GM21447 (cell line): ENCODE measurements around the gene OTULIN.
A peak's percentile ranks its signal among the peaks of the same experiment; 100 is the strongest.

Source experiments
- ATAC-seq: cut with Tn5 transposase; IDR thresholded peaks from one replicate; pipeline ENCODE4 v1.9.1; 2021; ENCODE audit not compliant: unreplicated experiment

The OTULIN gene

DNA sequence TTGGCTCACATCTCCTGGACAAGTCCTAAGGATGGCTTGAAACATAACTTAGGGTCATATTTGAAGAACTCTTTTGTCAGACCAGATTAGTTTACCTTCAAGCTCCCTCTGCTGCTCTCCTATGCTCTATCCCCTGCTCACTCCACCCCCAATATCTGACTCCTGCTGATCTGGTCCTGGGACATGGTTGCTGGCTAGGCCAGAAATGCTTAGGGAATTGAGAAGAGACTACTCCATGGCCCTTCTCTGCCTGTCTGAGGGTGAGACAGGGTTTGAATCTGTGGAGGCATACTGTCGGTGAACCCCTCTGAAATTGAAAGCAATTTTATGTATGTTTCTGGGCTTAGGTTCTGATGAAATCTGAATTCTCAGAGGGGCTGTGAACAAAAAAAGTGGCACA lies 3.3 kb downstream of the OTULIN start:
- no peak for ATAC-seq

DNA sequence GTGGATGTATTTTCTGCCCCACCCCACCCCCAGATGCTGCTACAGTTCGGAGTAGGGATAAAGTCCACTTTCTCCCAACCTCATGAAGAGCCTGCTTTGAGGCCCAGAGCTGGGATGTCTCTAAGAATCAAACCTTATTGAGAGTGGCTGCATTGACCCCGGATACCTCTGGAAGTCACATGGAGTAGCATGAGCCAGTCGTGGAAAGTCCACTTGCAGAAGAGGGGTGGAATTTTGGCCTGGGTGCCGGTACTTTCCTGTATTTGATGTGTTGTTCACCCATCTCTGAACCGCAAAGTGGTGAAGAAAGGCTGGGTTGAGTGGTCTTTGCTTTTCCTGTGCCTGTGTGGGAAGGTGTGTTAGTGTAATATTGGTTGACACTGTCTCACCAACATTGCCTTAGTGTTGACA lies 3.7 kb downstream of the OTULIN start:
- ATAC-seq: peak; percentile 9

DNA sequence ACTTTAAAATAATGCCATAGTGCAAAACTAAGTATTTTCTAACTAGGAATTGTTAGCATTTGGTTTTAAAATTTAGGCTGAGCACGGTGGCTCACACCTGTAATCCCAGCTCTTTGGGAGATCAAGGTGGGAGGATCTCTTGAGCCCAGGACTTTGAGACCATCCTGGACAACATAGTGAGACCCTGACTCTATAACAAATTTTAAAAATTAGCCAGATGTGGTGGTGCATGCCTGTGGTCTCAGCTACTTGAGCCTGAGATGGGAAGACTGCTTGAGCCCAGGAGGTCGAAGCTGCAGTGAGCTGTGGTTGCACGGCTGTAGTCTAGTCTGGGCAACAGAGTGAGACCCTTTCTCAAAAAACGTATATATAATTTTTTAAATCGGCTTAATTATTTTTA lies 4.9 kb downstream of the OTULIN start:
- no peak for ATAC-seq

- ATAC-seq: no peak
Measured at GRCh38 chr5:14669975-14670374, 5.5 kb downstream of the OTULIN start.

DNA sequence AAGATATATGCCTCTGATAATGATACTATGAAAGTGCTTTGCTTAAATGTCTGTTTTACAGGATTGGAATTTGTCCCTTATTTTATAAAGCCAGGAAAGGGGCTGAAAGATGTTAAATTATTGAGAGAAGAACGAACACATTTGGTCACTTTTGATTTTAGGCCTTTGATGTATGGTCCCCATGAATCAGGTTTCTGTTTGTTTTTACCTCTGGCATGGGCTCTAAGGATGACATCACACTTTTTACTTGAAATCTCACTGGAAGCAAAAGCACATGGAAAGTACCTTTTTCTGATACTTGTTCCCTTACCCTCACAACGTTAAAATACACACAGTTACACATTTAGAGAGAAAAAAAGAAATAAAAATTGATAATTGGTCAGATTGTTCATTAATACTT lies 6.9 kb downstream of the OTULIN start:
- ATAC-seq: no peak

DNA sequence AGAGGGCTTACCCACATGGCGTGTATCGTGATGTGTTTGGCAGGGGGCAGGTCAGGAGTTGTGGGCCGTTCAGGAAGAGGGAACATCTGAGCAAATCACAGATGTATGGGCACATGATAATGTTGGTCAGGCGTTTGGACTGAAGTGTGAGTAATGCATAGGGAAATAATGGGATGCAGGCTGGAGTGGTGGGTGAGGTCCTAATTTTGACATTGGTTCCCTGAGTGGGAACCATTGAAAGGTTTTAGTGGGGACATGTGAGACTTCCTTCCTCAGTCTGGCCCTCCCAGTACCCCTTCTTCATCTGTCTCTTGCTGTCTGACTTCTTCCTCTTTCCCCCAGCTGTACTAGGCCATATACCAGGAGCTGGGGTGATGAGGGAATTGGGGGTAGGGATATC lies 7.6 kb downstream of the OTULIN start:
- ATAC-seq: no peak

DNA sequence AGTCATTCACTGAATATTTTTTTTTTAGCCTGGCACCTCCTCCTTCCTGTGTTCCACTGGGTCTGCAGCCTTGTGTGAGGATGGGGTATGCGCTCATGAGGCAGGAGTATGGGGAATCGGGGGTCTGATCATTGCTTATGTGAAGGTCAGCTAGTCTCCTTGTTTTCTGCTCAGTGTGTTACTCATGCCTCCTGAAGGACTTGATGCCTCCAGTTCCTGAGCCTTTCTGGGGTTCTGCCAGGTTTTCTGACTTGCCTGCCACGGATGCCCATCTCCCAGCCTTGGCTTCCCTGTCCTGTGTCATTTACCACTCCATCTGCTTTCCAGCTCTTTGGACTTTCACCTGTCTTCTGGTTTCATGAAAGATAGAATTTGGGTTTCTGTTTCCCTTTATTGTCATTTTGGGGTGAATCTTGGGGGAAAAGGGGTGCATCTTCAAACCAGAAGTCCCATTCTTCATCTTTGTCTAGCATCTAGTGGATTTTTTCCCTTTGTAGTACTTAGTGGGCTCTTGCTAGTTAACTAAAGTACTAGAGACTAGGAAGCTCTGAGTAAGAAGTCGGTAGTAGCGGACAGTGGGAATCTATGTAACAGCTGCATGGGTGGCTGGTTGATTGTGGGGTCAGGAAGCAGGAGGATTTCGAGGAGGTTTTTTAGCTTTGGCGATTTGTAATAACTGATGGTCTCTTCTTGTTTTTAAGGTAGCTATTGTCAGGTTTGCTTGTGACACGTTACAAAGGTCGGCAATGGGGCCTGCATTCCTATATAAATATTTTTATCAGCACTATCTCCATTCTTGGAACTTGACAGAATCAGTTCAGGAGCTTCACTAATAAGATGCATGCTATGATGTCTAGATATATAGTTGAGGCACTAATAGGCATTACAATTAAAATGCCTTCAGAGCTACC lies 8.2 kb downstream of the OTULIN start:
- no peak for ATAC-seq

DNA sequence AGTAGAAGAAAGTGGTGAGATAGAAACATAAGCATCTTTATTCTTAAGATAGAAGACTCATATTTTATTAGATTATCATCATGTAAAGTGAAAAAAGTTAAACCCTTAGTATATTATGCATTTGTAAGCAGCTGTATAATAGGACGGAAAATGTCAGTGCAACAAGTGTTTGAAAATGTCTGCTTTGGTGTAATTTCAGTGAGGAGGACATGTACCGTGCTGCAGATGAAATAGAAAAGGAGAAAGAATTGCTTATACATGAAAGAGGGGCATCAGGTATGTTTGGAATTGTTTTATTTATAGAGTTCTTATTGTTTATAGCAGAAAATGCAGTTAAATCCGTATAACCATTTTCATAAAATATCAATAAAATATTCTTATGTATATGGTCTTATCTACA lies 8.9 kb downstream of the OTULIN start:
- ATAC-seq: no peak

- peak; percentile 9 for ATAC-seq
Measured at GRCh38 chr5:14674983-14675854, 10.7 kb downstream of the OTULIN start.

DNA sequence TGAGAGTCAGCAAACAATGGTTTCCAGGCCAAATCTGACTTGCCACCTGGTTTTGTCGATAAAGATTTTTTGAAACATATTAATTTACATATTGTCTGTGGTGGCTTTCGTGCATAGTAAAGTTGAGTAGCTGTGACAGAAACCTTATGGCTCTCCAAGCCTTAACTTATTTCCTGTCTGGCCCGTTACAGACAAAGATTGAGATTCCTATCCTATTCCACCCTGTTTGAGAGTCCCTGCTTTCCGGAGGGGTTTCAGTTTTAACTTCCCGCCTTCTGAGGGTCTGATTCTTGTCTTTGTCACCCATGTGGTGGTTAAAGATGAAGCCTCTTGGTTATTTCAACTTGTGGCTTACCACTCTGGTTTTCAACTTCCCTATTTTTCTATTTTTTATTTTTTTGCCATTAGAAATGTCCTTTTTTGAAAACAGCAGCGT lies 11.4 kb downstream of the OTULIN start:
- peak; percentile 48 for ATAC-seq

DNA sequence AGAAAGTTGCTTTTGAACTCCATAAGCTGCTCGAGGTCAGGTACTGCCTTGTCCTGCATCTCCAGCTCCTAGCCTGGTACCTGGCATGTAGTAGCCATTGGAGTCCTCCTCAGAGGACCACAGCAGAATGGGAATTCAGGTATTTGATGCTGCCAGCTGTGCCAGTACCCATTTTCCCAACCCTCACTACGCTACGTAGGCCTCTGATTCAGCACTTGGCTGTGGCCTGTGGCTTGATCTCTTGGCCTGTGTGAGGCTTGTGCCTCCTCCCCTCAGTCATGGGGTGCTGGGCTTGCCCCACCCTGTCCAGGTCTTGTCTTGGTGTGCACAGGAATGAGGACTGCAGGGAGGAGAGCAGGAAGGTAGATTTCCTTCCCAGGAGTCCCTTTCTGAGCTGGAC lies 11.8 kb downstream of the OTULIN start:
- ATAC-seq: peak; percentile 43

DNA sequence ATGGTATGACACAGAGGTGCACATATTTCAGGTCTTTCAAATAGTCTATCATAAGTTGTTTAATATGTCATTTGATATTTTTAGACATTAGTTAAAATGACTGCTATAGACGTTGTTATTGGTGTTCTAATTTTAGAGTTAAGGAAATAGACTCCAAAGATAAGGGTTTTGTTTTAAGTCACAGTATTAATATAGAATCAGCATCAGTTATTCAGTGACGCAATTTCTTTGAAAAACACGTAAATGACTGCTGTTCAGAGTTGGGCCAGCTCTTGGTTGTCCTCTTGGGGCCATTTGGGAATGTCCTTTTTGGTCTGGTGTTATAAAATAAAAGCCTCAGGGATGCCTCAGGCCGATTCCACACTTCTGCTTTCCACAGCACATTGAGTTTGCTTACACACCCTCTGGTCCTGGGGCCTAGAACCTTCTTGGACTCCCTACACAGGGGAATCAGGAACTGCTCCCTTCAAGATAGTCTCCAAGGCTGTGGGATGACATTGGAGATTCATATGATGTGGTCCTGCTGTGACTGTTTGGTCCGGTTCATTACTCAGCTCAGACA lies 14.3 kb downstream of the OTULIN start:
- no peak for ATAC-seq

DNA sequence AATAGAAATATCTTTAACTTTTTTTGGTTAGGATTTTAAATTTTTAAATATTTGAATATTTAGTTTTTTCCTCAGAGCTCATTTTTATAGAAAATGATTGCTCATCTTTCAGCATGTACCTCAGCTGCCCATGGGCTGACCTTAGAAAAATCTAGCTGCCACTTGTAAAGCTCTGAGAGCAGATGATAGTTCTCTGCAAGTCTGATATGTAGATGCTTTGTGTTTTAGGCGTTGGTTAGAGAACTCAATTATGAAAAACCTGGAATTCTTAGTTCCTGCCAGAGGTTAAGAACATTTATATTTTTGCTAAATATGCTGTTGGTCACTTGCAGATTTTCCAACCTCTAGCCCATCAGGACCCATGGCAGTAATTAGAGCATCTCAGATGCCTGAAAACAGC lies 15.1 kb downstream of the OTULIN start:
- ATAC-seq: no peak

DNA sequence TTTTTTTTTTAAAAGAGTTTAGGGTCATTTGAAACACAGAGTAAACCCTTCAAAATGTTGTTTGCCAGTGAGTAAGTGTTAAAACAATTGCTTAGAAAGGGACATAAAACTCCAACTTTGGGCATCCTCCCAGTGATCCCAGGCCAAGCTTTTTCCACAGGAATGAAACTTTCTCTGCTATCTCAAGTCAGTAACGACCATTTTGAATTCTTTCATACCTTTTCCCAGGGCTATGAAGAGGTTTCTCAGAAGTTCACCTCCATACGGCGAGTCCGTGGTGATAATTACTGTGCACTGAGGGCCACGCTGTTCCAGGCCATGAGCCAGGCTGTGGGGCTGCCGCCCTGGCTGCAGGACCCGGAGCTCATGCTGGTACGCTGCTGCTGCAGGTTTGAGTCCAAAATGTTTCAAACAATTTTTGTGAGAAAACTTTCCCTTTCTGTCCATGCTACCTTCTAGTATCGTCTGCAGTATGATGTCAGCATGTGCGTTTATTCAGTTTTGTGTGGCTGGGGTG lies 16.8 kb downstream of the OTULIN start:
- no peak for ATAC-seq

- no peak for ATAC-seq
Measured at GRCh38 chr5:14683906-14684455, 19.5 kb downstream of the OTULIN start.

- no peak for ATAC-seq
Measured at GRCh38 chr5:14684757-14685156, 20.2 kb downstream of the OTULIN start.

GRCh38 chr5:14685757-14686156 lies 21.2 kb downstream of the OTULIN start:
- ATAC-seq: peak; percentile 89

GRCh38 chr5:14686517-14686916 lies 22.0 kb downstream of the OTULIN start:
- no peak for ATAC-seq

DNA sequence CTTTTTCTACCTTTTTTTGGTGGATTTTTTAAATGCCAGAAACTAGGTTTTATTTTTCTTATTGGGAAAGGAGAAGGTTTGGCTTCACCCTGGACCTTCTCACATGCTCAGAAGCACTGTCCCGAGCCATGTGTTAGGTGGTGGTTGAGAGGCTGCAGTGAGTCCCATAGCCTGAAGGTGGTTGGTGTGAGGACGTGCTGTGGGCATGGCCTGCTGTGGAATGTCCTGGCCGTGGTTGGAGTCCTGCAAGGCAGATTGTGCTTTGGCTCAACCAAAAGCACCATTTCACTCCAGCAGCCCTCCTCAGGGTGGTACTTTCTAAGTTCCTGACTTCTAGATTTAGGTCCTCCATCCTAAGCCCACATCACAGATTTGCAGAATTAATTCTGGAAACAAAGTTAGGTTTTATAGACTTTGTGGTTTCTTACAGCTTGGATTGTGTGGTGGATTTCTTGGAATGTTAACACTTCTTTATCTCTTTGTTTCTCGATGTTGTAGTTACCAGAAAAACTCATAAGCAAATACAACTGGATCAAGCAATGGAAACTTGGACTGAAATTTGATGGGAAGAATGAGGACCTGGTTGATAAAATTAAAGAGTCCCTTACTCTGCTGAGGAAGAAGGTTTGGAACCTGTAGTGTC lies 22.6 kb downstream of the OTULIN start:
- no peak for ATAC-seq

GRCh38 chr5:14693070-14693469 lies 28.6 kb downstream of the OTULIN start:
- no peak for ATAC-seq

GRCh38 chr5:14695152-14695551 lies 30.6 kb downstream of the OTULIN start:
- no peak for ATAC-seq
